ENCODE data around the gene NECTIN4. TPM values are rescaled to one million over a fixed set of nuclear protein-coding genes. Genes with fewer than 3 reads are reported as not detected.
A peak's percentile ranks its signal among the peaks of the same experiment; 100 is the strongest.

The NECTIN4 gene
- total RNA-seq, 1 donor from 2014 or later: not detected

GRCh38 chr1:161131523-161132409 lies 42.4 kb upstream of the NECTIN4 start:
- H3K36me3 Mint-ChIP-seq (ENCODE audit: low read depth): peaks cover 6% of the 10 kb centered on the region
- no peaks in the 10 kb centered on the region for H3K27me3 Mint-ChIP-seq (ENCODE audit: low read depth)
- no peak for DNase-seq (ENCODE audit: low read depth, low spot score)
- TF ChIP-seq CTCF (conservative IDR thresholded peaks at IDR 0.05): no peak
- H3K4me1 Mint-ChIP-seq: peaks cover 24% of the 10 kb centered on the region
- no peak overlapping the region for H3K4me3 Mint-ChIP-seq
- no peaks in the 10 kb centered on the region for H3K9me3 Mint-ChIP-seq
- peak overlapping the region; percentile 97 for H3K27ac Mint-ChIP-seq (ENCODE audit: unreplicated experiment)

GRCh38 chr1:161130266-161130665 lies 40.9 kb upstream of the NECTIN4 start:
- Mint-ChIP-seq H3K27me3 (ENCODE audit: low read depth) (no peaks in the 10 kb centered on the region), H3K4me3 (no peak overlapping the region), H3K4me1 (peaks cover 27% of the 10 kb centered on the region), H3K9me3 (no peaks in the 10 kb centered on the region), H3K36me3 (ENCODE audit: low read depth) (peaks cover 13% of the 10 kb centered on the region), H3K27ac (ENCODE audit: unreplicated experiment) (peak overlapping the region; percentile 30)
- DNase-seq (ENCODE audit: low read depth, low spot score): no peak
- no peak for TF ChIP-seq CTCF (conservative IDR thresholded peaks at IDR 0.05)

GRCh38 chr1:161128591-161129420 lies 39.4 kb upstream of the NECTIN4 start:
- Mint-ChIP-seq H3K4me3 (peak overlapping the region; percentile 49), H3K9me3 (no peaks in the 10 kb centered on the region), H3K36me3 (ENCODE audit: low read depth) (peaks cover 14% of the 10 kb centered on the region), H3K27ac (ENCODE audit: unreplicated experiment) (no peak overlapping the region), H3K4me1 (peaks cover 27% of the 10 kb centered on the region), H3K27me3 (ENCODE audit: low read depth) (no peaks in the 10 kb centered on the region)
- no peak for DNase-seq (ENCODE audit: low read depth, low spot score)
- no peak for TF ChIP-seq CTCF (conservative IDR thresholded peaks at IDR 0.05)

- no peaks in the 10 kb centered on the region for H3K9me3 Mint-ChIP-seq
- H3K4me3 Mint-ChIP-seq: peak overlapping the region; percentile 49
Measured at GRCh38 chr1:161127649-161128048, 38.3 kb upstream of the NECTIN4 start.

More at GRCh38 chr1:161127649-161128048, 38.3 kb upstream of the NECTIN4 start:
- Mint-ChIP-seq H3K4me1 (peaks cover 27% of the 10 kb centered on the region), H3K36me3 (ENCODE audit: low read depth) (peaks cover 18% of the 10 kb centered on the region), H3K27ac (ENCODE audit: unreplicated experiment) (no peak overlapping the region), H3K27me3 (ENCODE audit: low read depth) (no peaks in the 10 kb centered on the region)
- DNase-seq (ENCODE audit: low read depth, low spot score): no peak
- no peak for TF ChIP-seq CTCF (conservative IDR thresholded peaks at IDR 0.05)
